ENCODE measurements around the gene GBGT1. TPM values are rescaled to one million over a fixed set of nuclear protein-coding genes. Genes with fewer than 3 reads are reported as not detected.

The GBGT1 gene
- total and polyA plus RNA-seq, 2 of the 4 experiments (the other 2 are of a cell fraction) = 1.8 to 3.2 TPM

DNA sequence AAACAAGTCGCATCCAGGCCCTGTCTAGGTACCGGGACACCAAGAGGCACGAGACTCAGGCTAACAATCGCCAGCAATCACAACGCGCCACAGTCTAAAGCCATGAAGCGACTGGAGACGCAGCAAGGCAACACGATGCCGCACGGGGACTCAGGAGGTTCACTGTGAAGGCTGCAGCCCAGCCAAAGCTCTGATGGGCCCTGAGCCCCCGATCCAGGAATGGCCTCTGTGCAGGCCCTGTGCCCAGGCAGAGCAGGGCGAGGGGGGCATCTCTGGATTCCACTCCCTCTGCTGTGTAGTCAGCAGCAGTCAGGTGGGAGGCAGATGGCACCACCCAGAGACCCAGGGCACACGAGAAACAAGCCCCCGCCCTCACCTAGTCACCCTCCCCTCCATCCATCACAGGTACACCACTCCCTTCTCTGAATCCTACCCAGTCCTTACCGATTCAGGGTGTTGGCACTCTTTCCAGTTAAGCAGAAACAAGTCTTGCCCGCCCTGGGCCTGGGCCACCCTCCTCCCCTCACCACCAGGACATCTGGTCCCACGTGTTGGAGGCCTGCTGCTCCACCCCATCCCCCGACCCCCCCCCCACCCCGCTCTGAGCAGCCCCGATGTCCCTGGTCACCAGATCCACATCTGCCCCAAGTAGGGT, 43.7 kb downstream of the GBGT1 start:
- no TSS peak for BruUV-seq (replicated peaks)
- peak overlapping the region; percentile 96 for H3K23ac ChIP-seq (ENCODE audit: low read depth, low read length)
- H3K9me3 ChIP-seq (ENCODE audit: control insufficient read depth, insufficient read depth, low read length) = no peaks in the 10 kb centered on the region
- H3K27ac ChIP-seq (ENCODE audit: insufficient read depth, low read length) = no peak overlapping the region
- no peak overlapping the region for H4K91ac ChIP-seq (ENCODE audit: insufficient read depth, low read depth, low read length)
- H3K18ac ChIP-seq (ENCODE audit: low read depth, low read length) = no peak overlapping the region
- H3K4me2 ChIP-seq (ENCODE audit: low read depth, low read length) = peak overlapping the region; percentile 92
- peak overlapping the region; percentile 91 for H3K14ac ChIP-seq (replicated peaks; ENCODE audit: low read depth, low read length)
- H2AK9ac ChIP-seq (replicated peaks; ENCODE audit: low read depth, low read length, poor library complexity) = peak overlapping the region; percentile 99
- DNase-seq (peak; percentile 4), ATAC-seq (ENCODE audit: low read depth) (no peak)
- 29% methylated on average over 15 of the region's 21 CpGs; no CpG with 5 or more reads in 1 of the 2 experiments for WGBS, 2 experiments (ENCODE audit: extremely low coverage in 2 of 2, insufficient read length in 1 of 2)
- peaks cover 30% of the 10 kb centered on the region for H3K9me1 ChIP-seq (ENCODE audit: insufficient read depth, low read length)
- in situ Hi-C loops (cut with MboI; ENCODE audit: low sequenced_read_pairs) = no loop called here
- POLR2A ChIA-PET (ENCODE audit: unreplicated experiment) = no interaction called here
- no peak overlapping the region for H4K5ac ChIP-seq (ENCODE audit: low read depth, low read length)
- H2BK5ac ChIP-seq (ENCODE audit: low read depth, low read length, poor library complexity, severe bottlenecking) = peak overlapping the region; percentile 51
- CTCF ChIA-PET = interaction anchor here (1.1 to 1.6 kb wide), 2 partner anchors 10 to 24 kb away, joined by 3 to 5 read pairs; no protein-coding TSS in a partner anchor
- H3K27me3 ChIP-seq (ENCODE audit: control insufficient read depth, insufficient read depth, low read length) = no peaks in the 10 kb centered on the region
- peaks cover 35 to 68% of the 10 kb centered on the region in 2 experiments for H3K79me1 ChIP-seq (ENCODE audit: low read depth in 1 of 2, low read length in 2 of 2)
- no peak overlapping the region for H2BK15ac ChIP-seq (ENCODE audit: low read depth, low read length)
- peak overlapping the region; percentile 87 for H2AFZ ChIP-seq (replicated peaks; ENCODE audit: low read length, poor library complexity)
- H2AK5ac ChIP-seq (ENCODE audit: low read depth, low read length) = peak overlapping the region; percentile 84
- dilution Hi-C loops (cut with HindIII; ENCODE audit: low sequenced_read_pairs, unreplicated experiment) = no loop called here
- H3K4ac ChIP-seq (ENCODE audit: low read depth, low read length) = peak overlapping the region; percentile 74
- peak overlapping the region in 1 of 2 experiments; percentile 78; a peak in 2 of 4 replicates for H4K8ac ChIP-seq (ENCODE audit: low read depth in 2 of 2, low read length in 2 of 2)
- intact Hi-C loops (cut with micrococcal nuclease) = no loop called here
- no peaks in the 10 kb centered on the region for H3K36me3 ChIP-seq (ENCODE audit: control insufficient read depth, insufficient read depth, low read length)
- H3K9ac ChIP-seq (ENCODE audit: low read depth, low read length) = peak overlapping the region; percentile 77; the same call in 1 of the 2 replicates
- H2BK120ac ChIP-seq (ENCODE audit: low read depth, low read length) = peak overlapping the region; percentile 19; the same call in 1 of the 2 replicates
- H3K4me1 ChIP-seq (ENCODE audit: control insufficient read depth, insufficient read depth, low read length) = peaks cover 18% of the 10 kb centered on the region
- no peak overlapping the region for H2BK20ac ChIP-seq (ENCODE audit: low read depth, low read length)
- H4K20me1 ChIP-seq (ENCODE audit: insufficient read depth, low read length) = peaks cover 62% of the 10 kb centered on the region
- H3K56ac ChIP-seq (ENCODE audit: extremely low read depth, insufficient read depth, low read length) = no peak overlapping the region
- H3K4me3 ChIP-seq (ENCODE audit: insufficient read depth, low read depth, low read length) = peak overlapping the region; percentile 80
- TF ChIP-seq RCOR1 (IDR thresholded peaks at IDR 0.05; ENCODE audit: insufficient replicate concordance, low read length) (no peak), FOS (IDR thresholded peaks at IDR 0.05; ENCODE audit: low read depth, low read length) (no peak), NFE2L2 (IDR thresholded peaks at IDR 0.05; ENCODE audit: low read depth, low read length) (no peak), POLR2A (IDR thresholded peaks at IDR 0.05; ENCODE audit: low read depth, low read length) (no peak), MXI1 (IDR thresholded peaks at IDR 0.05; ENCODE audit: borderline replicate concordance, low read depth, low read length) (no peak), CEBPB (IDR thresholded peaks at IDR 0.05; ENCODE audit: low read depth, low read length) (no peak), RAD21 (IDR thresholded peaks at IDR 0.05; ENCODE audit: low read length) (no peak), BHLHE40 (IDR thresholded peaks at IDR 0.05; ENCODE audit: low read depth, low read length) (no peak), MAZ (IDR thresholded peaks at IDR 0.05; ENCODE audit: borderline replicate concordance, low read depth, low read length) (no peak), CHD1 (IDR thresholded peaks at IDR 0.05; ENCODE audit: low read depth, low read length) (no peak), RFX5 (IDR thresholded peaks at IDR 0.05; ENCODE audit: low read depth, low read length) (no peak), SMC3 (IDR thresholded peaks at IDR 0.05; ENCODE audit: low read depth, low read length) (no peak), MAFK (IDR thresholded peaks at IDR 0.05; ENCODE audit: low read depth, low read length) (no peak)
- TF ChIP-seq, protein P1, sequence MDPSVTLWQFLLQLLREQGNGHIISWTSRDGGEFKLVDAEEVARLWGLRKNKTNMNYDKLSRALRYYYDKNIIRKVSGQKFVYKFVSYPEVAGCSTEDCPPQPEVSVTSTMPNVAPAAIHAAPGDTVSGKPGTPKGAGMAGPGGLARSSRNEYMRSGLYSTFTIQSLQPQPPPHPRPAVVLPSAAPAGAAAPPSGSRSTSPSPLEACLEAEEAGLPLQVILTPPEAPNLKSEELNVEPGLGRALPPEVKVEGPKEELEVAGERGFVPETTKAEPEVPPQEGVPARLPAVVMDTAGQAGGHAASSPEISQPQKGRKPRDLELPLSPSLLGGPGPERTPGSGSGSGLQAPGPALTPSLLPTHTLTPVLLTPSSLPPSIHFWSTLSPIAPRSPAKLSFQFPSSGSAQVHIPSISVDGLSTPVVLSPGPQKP (IDR thresholded peaks at IDR 0.05; ENCODE audit: borderline replicate concordance, low read depth, low read length) = no peak
- TF ChIP-seq, protein P2, sequence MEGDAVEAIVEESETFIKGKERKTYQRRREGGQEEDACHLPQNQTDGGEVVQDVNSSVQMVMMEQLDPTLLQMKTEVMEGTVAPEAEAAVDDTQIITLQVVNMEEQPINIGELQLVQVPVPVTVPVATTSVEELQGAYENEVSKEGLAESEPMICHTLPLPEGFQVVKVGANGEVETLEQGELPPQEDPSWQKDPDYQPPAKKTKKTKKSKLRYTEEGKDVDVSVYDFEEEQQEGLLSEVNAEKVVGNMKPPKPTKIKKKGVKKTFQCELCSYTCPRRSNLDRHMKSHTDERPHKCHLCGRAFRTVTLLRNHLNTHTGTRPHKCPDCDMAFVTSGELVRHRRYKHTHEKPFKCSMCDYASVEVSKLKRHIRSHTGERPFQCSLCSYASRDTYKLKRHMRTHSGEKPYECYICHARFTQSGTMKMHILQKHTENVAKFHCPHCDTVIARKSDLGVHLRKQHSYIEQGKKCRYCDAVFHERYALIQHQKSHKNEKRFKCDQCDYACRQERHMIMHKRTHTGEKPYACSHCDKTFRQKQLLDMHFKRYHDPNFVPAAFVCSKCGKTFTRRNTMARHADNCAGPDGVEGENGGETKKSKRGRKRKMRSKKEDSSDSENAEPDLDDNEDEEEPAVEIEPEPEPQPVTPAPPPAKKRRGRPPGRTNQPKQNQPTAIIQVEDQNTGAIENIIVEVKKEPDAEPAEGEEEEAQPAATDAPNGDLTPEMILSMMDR (conservative IDR thresholded peaks at IDR 0.05; ENCODE audit: low read depth, low read length) = no peak
